Sigmoid colon (tissue), 7 donors: ENCODE measurements around the gene FCHO2. TPM values are rescaled to one million over a fixed set of nuclear protein-coding genes. Genes with fewer than 3 reads are reported as not detected.
"Not testable (repeated sequence)": the region's sequence is repeated elsewhere in the genome, so short reads cannot be mapped to it uniquely, and the experiment has no call there.

ENCODE experiments used
- DNase-seq: peaks from one replicate; pipeline ENCODE4 v3.0.0-alpha.2; 2019
- H3K27ac ChIP-seq, 4 donors: fragments of 200-600 bp; sonication (generic); one replicate each; pipeline ENCODE4 v1.5.1; 2016 to 2019; ENCODE audit warnings: mild to moderate bottlenecking in 1 of 4
- H3K27me3 ChIP-seq, 3 donors: fragments of 200-600 bp; sonication (generic); one replicate each; pipeline ENCODE4 v1.5.1; 2019; ENCODE audit warnings: mild to moderate bottlenecking in 1 of 3
- H3K36me3 ChIP-seq, 4 donors: fragments of 200-600 bp; sonication (generic); one replicate each; pipeline ENCODE4 v1.5.1; 2016 to 2019
- H3K4me1 ChIP-seq, 4 donors: fragments of 200-600 bp; sonication (generic); one replicate each; pipeline ENCODE4 v1.5.1; 2017 to 2019
- H3K4me3 ChIP-seq, 4 donors: fragments of 200-600 bp; sonication (generic); one replicate each; pipeline ENCODE4 v1.5.1; 2017 to 2019; ENCODE audit warnings: mild to moderate bottlenecking in 2 of 4, moderate library complexity in 1 of 4
- H3K9me3 ChIP-seq, 4 donors: fragments of 200-600 bp in 3 of 4; sonication (generic) in 3 of 4; one replicate each; pipeline versions ENCODE4 v1.5.1 to v1.6.1; 2013 to 2019
- CTCF ChIP-seq, 4 experiments: fragments of 450-650 bp in 3 of 4; fragments of 200-600 bp in 1 of 4; IDR thresholded peaks; one replicate each; pipeline ENCODE4 v1.5.1; 2016 to 2019; ENCODE audit warnings: antibody characterized with exemption in 4 of 4, mild to moderate bottlenecking in 3 of 4, moderate library complexity in 2 of 4
- EP300 ChIP-seq, 4 donors: sonication (generic); formaldehyde crosslinking; IDR thresholded peaks; one replicate each; pipeline ENCODE4 v1.6.1; 2017; ENCODE audit warnings: antibody characterized with exemption in 4 of 4
- POLR2A ChIP-seq, 2 donors: fragments of 450-650 bp; IDR thresholded peaks; one replicate each; pipeline ENCODE4 v1.6.1; 2016; ENCODE audit warnings: antibody characterized with exemption in 2 of 2, mild to moderate bottlenecking in 2 of 2, moderate library complexity in 2 of 2
- POLR2AphosphoS5 ChIP-seq, 4 donors: sonication (generic); formaldehyde crosslinking; IDR thresholded peaks; one replicate each; pipeline ENCODE4 v1.6.1; 2017; ENCODE audit warnings: antibody characterized with exemption in 4 of 4
- WGBS, 2 donors: extraction: QIAGEN DNeasy Blood & Tissue Kit; methylation state at CpG; one replicate each; pipeline ENCODE4 v1.1.7; 2013; 5-methylcytosine and 5-hydroxymethylcytosine counted together
- intact Hi-C: fragments of 100-400 bp; cut with DNase I; formaldehyde crosslinking; loops from one replicate; pipeline ENCODE4 v1.15.1; 2023
- polyA plus RNA-seq, 3 donors: library from polyadenylated mRNA; stranded (reverse); fragments of 200-250 nt; gene quantifications; one replicate each; pipeline ENCODE4 v1.2.3, GENCODE V29; 2013
- total RNA-seq, 4 donors: library from RNA; depleted of rRNA; stranded (reverse); fragments of >200 nt; gene quantifications; one replicate each; pipeline ENCODE4 v1.1.0, GENCODE V29; 2016
- donor health status: healthy with polysubstance abuse.
- donor health status: Bipolar disorder and iron deficiency.
- donor health status: healthy.

The FCHO2 gene
- total and polyA plus RNA-seq, 7 donors: 9.5 to 40.3 (median 36.0) TPM

GRCh38 chr5:72999916-73000315 lies 44.1 kb downstream of the FCHO2 start:
- Histone ChIP-seq H3K27ac (no peak overlapping the region), H3K4me1 (no peaks in the 10 kb centered on the region), H3K36me3 (peaks cover 0 to 17% (median 9%) of the 10 kb centered on the region in 4 donors), H3K27me3 (no peaks in the 10 kb centered on the region), H3K9me3 (no peaks in the 10 kb centered on the region), H3K4me3 (no peak overlapping the region)
- no peak for TF ChIP-seq EP300 (IDR thresholded peaks at IDR 0.05)
- TF ChIP-seq CTCF (IDR thresholded peaks at IDR 0.05): no peak
- no peak for TF ChIP-seq POLR2A (IDR thresholded peaks at IDR 0.05)
- no peak for TF ChIP-seq POLR2AphosphoS5 (IDR thresholded peaks at IDR 0.05)
- intact Hi-C loops: no loop called here
- DNase-seq: no peak
- 91 to 93% methylated on average over 4 of the region's 4 CpGs for WGBS, 2 donors

GRCh38 chr5:73005886-73006285 lies 50.0 kb downstream of the FCHO2 start:
- peaks cover 0 to 15% (median 3%) of the 10 kb centered on the region in 4 donors for H3K36me3 ChIP-seq
- no peaks in the 10 kb centered on the region for H3K9me3 ChIP-seq
- no peak overlapping the region for H3K27ac ChIP-seq
- TF ChIP-seq POLR2AphosphoS5 (IDR thresholded peaks at IDR 0.05): no peak
- no peak for TF ChIP-seq POLR2A (IDR thresholded peaks at IDR 0.05)
- TF ChIP-seq EP300 (IDR thresholded peaks at IDR 0.05): no peak
- no peak for TF ChIP-seq CTCF (IDR thresholded peaks at IDR 0.05)
- no peaks in the 10 kb centered on the region for H3K4me1 ChIP-seq
- DNase-seq: no peak
- WGBS, 2 donors: 89 to 90% methylated on average over 3 of the region's 3 CpGs
- H3K4me3 ChIP-seq: no peak overlapping the region
- intact Hi-C loops: no loop called here
- no peaks in the 10 kb centered on the region for H3K27me3 ChIP-seq

- no peak for DNase-seq
- Histone ChIP-seq H3K36me3 (peaks cover 0 to 15% (median 3%) of the 10 kb centered on the region in 4 donors), H3K4me1 (no peaks in the 10 kb centered on the region), H3K4me3 (no peak overlapping the region), H3K27ac (no peak overlapping the region), H3K27me3 (no peaks in the 10 kb centered on the region), H3K9me3 (no peaks in the 10 kb centered on the region)
- TF ChIP-seq EP300 (IDR thresholded peaks at IDR 0.05): no peak
- no peak for TF ChIP-seq POLR2A (IDR thresholded peaks at IDR 0.05)
- TF ChIP-seq CTCF (IDR thresholded peaks at IDR 0.05): no peak
- no peak for TF ChIP-seq POLR2AphosphoS5 (IDR thresholded peaks at IDR 0.05)
- intact Hi-C loops: no loop called here
- WGBS, 2 donors: 93% methylated on average over 4 of the region's 4 CpGs
Observed at GRCh38 chr5:73007051-73007450, 51.2 kb downstream of the FCHO2 start.

GRCh38 chr5:73008831-73009230 lies 53.0 kb downstream of the FCHO2 start:
- DNase-seq: no peak
- no peaks in the 10 kb centered on the region for H3K9me3 ChIP-seq
- H3K27me3 ChIP-seq: no peaks in the 10 kb centered on the region
- H3K36me3 ChIP-seq: peaks cover 0 to 15% (median 3%) of the 10 kb centered on the region in 4 donors
- intact Hi-C loops: no loop called here
- H3K27ac ChIP-seq: no peak overlapping the region
- no peak overlapping the region for H3K4me3 ChIP-seq
- TF ChIP-seq EP300 (IDR thresholded peaks at IDR 0.05): no peak
- TF ChIP-seq POLR2A (IDR thresholded peaks at IDR 0.05): no peak
- TF ChIP-seq CTCF (IDR thresholded peaks at IDR 0.05): no peak
- TF ChIP-seq POLR2AphosphoS5 (IDR thresholded peaks at IDR 0.05): no peak
- 85 to 94% methylated on average over 1 of the region's 1 CpG for WGBS, 2 donors
- H3K4me1 ChIP-seq: no peaks in the 10 kb centered on the region

- H3K27ac ChIP-seq, H3K4me1 ChIP-seq, intact Hi-C loops, H3K9me3 ChIP-seq, DNase-seq, H3K27me3 ChIP-seq, H3K4me3 ChIP-seq: not testable (repeated sequence)
- H3K36me3 ChIP-seq: peaks cover 0 to 12% (median 3%) of the 10 kb centered on the region in 4 donors
- WGBS, 2 donors: 96 to 97% methylated on average over 9 of the region's 9 CpGs
Observed at GRCh38 chr5:73011612-73012011, 55.8 kb downstream of the FCHO2 start.
